MCF 10A (cell line): Measurements from ENCODE around the gene RELL2. TPM values are rescaled to one million over a fixed set of nuclear protein-coding genes. Genes with fewer than 3 reads are reported as not detected.

Experiments
- BruUV-seq: library from RNA; stranded (reverse); fragments of 400-500 nt; replicated peaks from 2 replicates; lab custom pipeline; 2021; lab: Mats Ljungman, UMichigan
- CTCF ChIA-PET: fragments of 300-600 bp; sonication (Branson Sonifier 250); formaldehyde crosslinking; extraction: SDS; loops from one replicate; lab custom pipeline; 2021; ENCODE audit warnings: antibody characterized with exemption, inconsistent platforms; lab: Yijun Ruan, JAX
- POLR2A ChIA-PET: fragments of 300-600, 350-650 bp; sonication (Branson Sonifier 250); formaldehyde crosslinking; extraction: SDS; loops from one replicate; lab custom pipeline; 2020; ENCODE audit warnings: antibody characterized with exemption, inconsistent platforms; lab: Yijun Ruan, JAX
- DNase-seq: peaks from one replicate; pipeline ENCODE4 v3.0.0-alpha.2; 2018; ENCODE audit not compliant: unreplicated experiment
- H3K27ac Mint-ChIP-seq: one replicate; pipeline ENCODE4 v1.8.0; 2022; ENCODE audit warnings: mild to moderate bottlenecking, low read depth, mixed read lengths; ENCODE audit not compliant: unreplicated experiment
- H3K27me3 Mint-ChIP-seq: one replicate; pipeline ENCODE4 v1.8.0; 2022; ENCODE audit warnings: mixed read lengths; ENCODE audit not compliant: insufficient read depth, unreplicated experiment
- H3K36me3 Mint-ChIP-seq: one replicate; pipeline ENCODE4 v1.8.0; 2022; ENCODE audit warnings: mild to moderate bottlenecking, moderate library complexity, mixed read lengths; ENCODE audit not compliant: insufficient read depth, unreplicated experiment
- H3K4me1 Mint-ChIP-seq: one replicate; pipeline ENCODE4 v1.8.0; 2022; ENCODE audit warnings: mixed read lengths; ENCODE audit not compliant: insufficient read depth, unreplicated experiment
- H3K4me3 Mint-ChIP-seq: one replicate; pipeline ENCODE4 v1.8.0; 2022; ENCODE audit warnings: mild to moderate bottlenecking, moderate library complexity, mixed read lengths; ENCODE audit not compliant: unreplicated experiment
- H3K9me3 Mint-ChIP-seq: one replicate; pipeline ENCODE4 v1.8.0; 2022; ENCODE audit warnings: mixed read lengths; ENCODE audit not compliant: unreplicated experiment
- CTCF ChIP-seq: fragments of 200-600 bp; IDR thresholded peaks from one replicate; pipeline ENCODE4 v1.8.0; 2022; ENCODE audit warnings: antibody characterized with exemption, mild to moderate bottlenecking; ENCODE audit not compliant: unreplicated experiment
- intact Hi-C: fragments of 100-400 bp; cut with micrococcal nuclease; formaldehyde crosslinking; loops from 2 replicates; pipeline ENCODE4 v1.14.1; 2022
- total RNA-seq: library from RNA; stranded (reverse); gene quantifications from 2 replicates; pipeline ENCODE4 v1.2.3, GENCODE V29; 2022

RELL2 gene
- total RNA-seq, 1 experiment from 2014 or later: 12.5 TPM

- no peak overlapping the region for H3K4me3 Mint-ChIP-seq
- ChIA-PET CTCF (interaction anchor here (0.6 to 4.0 kb wide), 10 partner anchors 11 to 428 kb away, joined by 3 to 18 read pairs (median 3); partner anchors contain the start of genes DIAPH1, HDAC3 and RELL2), POLR2A (interaction anchor here (1.1 to 5.0 kb wide), 2 partner anchors 11 to 16 kb away, joined by 3 to 39 read pairs; partner anchors contain the start of genes HDAC3 and RELL2)
- intact Hi-C loops: no loop called here
- DNase-seq: no peak
- no peak for TF ChIP-seq CTCF
- H3K4me1 Mint-ChIP-seq: peaks cover 36% of the 10 kb centered on the region
- H3K36me3 Mint-ChIP-seq: peaks cover 23% of the 10 kb centered on the region
- no TSS peak for BruUV-seq
- H3K9me3 Mint-ChIP-seq: no peaks in the 10 kb centered on the region
- no peak overlapping the region for H3K27ac Mint-ChIP-seq
- no peaks in the 10 kb centered on the region for H3K27me3 Mint-ChIP-seq
Observed at GRCh38 chr5:141647851-141648250, 11.1 kb downstream of the RELL2 start.

GRCh38 chr5:141649056-141649688, 12.4 kb downstream of the RELL2 start:
- intact Hi-C loops: no loop called here
- Mint-ChIP-seq H3K4me1 (peaks cover 36% of the 10 kb centered on the region), H3K4me3 (no peak overlapping the region), H3K36me3 (peaks cover 23% of the 10 kb centered on the region), H3K27me3 (no peaks in the 10 kb centered on the region), H3K9me3 (no peaks in the 10 kb centered on the region), H3K27ac (no peak overlapping the region)
- CTCF ChIA-PET: interaction anchor here (0.6 to 4.0 kb wide), 6 partner anchors 12 to 229 kb away, joined by 3 to 18 read pairs (median 4); partner anchors contain the start of genes DIAPH1, HDAC3, PCDH1 and RELL2
- BruUV-seq: no TSS peak
- DNase-seq: no peak
- POLR2A ChIA-PET: interaction anchor here (0.7 to 5.0 kb wide), 2 partner anchors 12 to 201 kb away, joined by 3 to 39 read pairs; partner anchors contain the start of genes HDAC3 and RELL2
- TF ChIP-seq CTCF: no peak

GRCh38 chr5:141649972-141650371, 13.2 kb downstream of the RELL2 start:
- no peak overlapping the region for H3K27ac Mint-ChIP-seq
- no peak for DNase-seq
- CTCF ChIA-PET: interaction anchor here (0.8 to 1.3 kb wide), 2 partner anchors 13 to 15 kb away, joined by 3 to 4 read pairs; partner anchors contain the start of genes HDAC3 and RELL2
- no peaks in the 10 kb centered on the region for H3K27me3 Mint-ChIP-seq
- POLR2A ChIA-PET: interaction anchor here (0.7 to 5.0 kb wide), 5 partner anchors 13 to 200 kb away, joined by 3 to 39 read pairs (median 4); partner anchors contain the start of genes ARAP3, DIAPH1, HDAC3 and RELL2
- TF ChIP-seq CTCF: no peak
- intact Hi-C loops: no loop called here
- H3K4me1 Mint-ChIP-seq: peaks cover 36% of the 10 kb centered on the region
- peaks cover 23% of the 10 kb centered on the region for H3K36me3 Mint-ChIP-seq
- no TSS peak for BruUV-seq
- H3K9me3 Mint-ChIP-seq: no peaks in the 10 kb centered on the region
- peak overlapping the region; percentile 95 for H3K4me3 Mint-ChIP-seq
